ENCODE measurements around the gene SALL4. TPM values are rescaled to one million over a fixed set of nuclear protein-coding genes. Genes with fewer than 3 reads are reported as not detected.

Gene SALL4
- total RNA-seq, 1 donor from 2014 or later = not detected

DNA sequence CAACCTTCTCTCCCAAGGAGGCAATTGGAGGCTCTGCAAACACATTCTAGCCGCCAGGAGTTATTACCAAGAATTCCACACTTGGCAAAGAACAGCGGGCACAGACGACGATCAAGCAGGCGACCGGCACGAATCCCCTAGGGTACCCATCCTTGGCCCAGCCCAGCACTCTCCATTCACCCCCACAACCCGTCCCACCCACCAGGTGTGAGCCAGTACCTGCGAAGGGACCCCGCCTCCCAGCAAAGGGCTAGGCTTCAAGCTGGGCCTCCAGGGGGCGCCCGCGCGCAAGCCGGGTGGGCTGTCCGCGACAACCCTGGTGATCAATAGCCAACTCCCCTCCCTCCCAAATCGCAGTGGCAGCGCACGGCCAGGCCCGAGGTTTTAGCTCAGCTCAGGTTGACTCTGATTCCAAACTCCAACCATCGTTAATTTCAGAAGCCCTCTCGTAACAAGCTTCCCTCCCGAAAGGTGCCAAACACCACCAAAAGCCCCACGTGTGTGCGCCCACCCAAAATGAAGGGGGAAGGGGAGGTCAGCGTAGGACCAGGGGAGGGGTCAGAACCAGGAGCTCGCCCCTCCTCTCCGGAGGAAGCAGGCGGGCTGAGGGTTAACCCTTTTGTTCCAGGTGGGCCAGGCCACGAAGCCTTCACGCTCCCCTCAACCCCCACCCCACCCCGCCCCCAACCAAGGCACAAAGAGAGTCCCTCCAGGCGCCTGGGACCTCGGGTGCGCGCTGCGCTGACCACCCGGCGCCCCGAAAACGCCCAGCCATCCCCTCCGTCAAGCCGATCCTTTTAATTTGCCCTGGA is 2.1 kb downstream of the SALL4 start:
- peaks cover 25% of the 10 kb centered on the region for H3K4me1 ChIP-seq
- TF ChIP-seq POLR2AphosphoS5 (IDR thresholded peaks at IDR 0.05; ENCODE audit: insufficient read depth in 1 of 2, low read depth in 1 of 2) = no peak
- TF ChIP-seq, protein P1, sequence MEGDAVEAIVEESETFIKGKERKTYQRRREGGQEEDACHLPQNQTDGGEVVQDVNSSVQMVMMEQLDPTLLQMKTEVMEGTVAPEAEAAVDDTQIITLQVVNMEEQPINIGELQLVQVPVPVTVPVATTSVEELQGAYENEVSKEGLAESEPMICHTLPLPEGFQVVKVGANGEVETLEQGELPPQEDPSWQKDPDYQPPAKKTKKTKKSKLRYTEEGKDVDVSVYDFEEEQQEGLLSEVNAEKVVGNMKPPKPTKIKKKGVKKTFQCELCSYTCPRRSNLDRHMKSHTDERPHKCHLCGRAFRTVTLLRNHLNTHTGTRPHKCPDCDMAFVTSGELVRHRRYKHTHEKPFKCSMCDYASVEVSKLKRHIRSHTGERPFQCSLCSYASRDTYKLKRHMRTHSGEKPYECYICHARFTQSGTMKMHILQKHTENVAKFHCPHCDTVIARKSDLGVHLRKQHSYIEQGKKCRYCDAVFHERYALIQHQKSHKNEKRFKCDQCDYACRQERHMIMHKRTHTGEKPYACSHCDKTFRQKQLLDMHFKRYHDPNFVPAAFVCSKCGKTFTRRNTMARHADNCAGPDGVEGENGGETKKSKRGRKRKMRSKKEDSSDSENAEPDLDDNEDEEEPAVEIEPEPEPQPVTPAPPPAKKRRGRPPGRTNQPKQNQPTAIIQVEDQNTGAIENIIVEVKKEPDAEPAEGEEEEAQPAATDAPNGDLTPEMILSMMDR (IDR thresholded peaks at IDR 0.05) = peak in 2 of 3 experiments; percentile 38 to 39
- H3K27ac ChIP-seq = no peak overlapping the region
- H3K36me3 ChIP-seq = no peaks in the 10 kb centered on the region
- intact Hi-C loops (cut with DNase I) = no loop called here
- no peaks in the 10 kb centered on the region for H3K9me3 ChIP-seq
- H3K27me3 ChIP-seq = peaks cover 11% of the 10 kb centered on the region
- peak overlapping the region; percentile 13 to 26 for H3K4me3 ChIP-seq
- DNase-seq (ENCODE audit: extremely low spot score in 2 of 2) = no peak

DNA sequence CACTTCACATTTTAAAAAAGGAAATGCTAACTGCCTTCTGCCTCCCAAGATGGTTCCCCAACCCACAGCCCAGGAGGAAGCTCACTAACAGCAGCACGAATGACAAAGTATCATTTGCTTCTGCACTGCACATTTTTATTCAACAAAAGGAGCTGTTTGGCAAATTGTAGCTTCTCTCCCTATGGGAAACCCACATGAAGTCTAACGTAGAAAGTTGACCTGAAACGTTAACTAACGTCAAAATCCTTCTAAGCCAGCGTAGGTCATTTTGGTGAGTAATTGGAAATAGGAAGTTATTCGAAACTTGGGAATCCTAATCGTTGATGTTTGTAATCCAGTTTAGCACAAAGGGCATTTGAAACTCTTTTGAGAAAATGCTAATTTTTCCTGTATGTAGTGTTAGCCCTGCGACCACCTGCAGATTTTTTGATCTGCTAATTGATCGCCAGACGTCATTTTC is 2.9 kb downstream of the SALL4 start:
- Histone ChIP-seq H3K9me3 (no peaks in the 10 kb centered on the region), H3K27me3 (peaks cover 11% of the 10 kb centered on the region), H3K4me1 (peaks cover 25% of the 10 kb centered on the region), H3K27ac (no peak overlapping the region), H3K36me3 (no peaks in the 10 kb centered on the region), H3K4me3 (no peak overlapping the region)
- no peak for DNase-seq (ENCODE audit: extremely low spot score in 2 of 2)
- TF ChIP-seq POLR2AphosphoS5 (IDR thresholded peaks at IDR 0.05; ENCODE audit: insufficient read depth in 1 of 2, low read depth in 1 of 2) (no peak), POLR2A (IDR thresholded peaks at IDR 0.05) (no peak)
- TF ChIP-seq, protein P1 (IDR thresholded peaks at IDR 0.05) = no peak
- intact Hi-C loops (cut with DNase I) = no loop called here

GRCh38 chr20:51797357-51798025 is 4.8 kb downstream of the SALL4 start:
- intact Hi-C loops (cut with DNase I) = no loop called here
- Histone ChIP-seq H3K27me3 (peaks cover 11% of the 10 kb centered on the region), H3K36me3 (no peaks in the 10 kb centered on the region)

DNA sequence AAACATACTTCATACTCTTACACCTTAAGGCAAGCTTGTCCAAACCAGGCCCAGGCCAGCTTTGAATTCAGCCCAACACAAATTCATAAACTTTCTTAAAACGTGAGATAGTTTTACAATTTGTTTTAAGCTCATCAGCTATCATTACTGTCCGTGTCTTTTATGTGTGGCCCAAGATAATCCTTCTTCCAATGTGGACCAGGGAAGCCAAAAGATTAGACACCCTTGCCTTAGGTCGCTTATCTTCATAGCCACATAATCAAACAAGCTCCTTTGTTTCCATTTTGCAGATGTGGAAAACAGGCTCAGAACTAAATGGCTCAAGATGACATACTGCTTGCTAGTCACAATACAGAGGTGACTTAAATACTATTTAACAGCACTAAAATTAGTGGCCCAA is 6.0 kb downstream of the SALL4 start:
- TF ChIP-seq POLR2AphosphoS5 (IDR thresholded peaks at IDR 0.05; ENCODE audit: insufficient read depth in 1 of 2, low read depth in 1 of 2) (no peak), POLR2A (IDR thresholded peaks at IDR 0.05) (no peak)
- TF ChIP-seq, protein P1 (IDR thresholded peaks at IDR 0.05) = no peak
- DNase-seq (ENCODE audit: extremely low spot score in 2 of 2) = no peak
- intact Hi-C loops (cut with DNase I) = no loop called here
- Histone ChIP-seq H3K4me3 (no peak overlapping the region), H3K4me1 (peaks cover 16% of the 10 kb centered on the region), H3K9me3 (no peaks in the 10 kb centered on the region), H3K36me3 (no peaks in the 10 kb centered on the region), H3K27ac (no peak overlapping the region), H3K27me3 (peaks cover 8% of the 10 kb centered on the region)

More at GRCh38 chr20:51797357-51798025, 4.8 kb downstream of the SALL4 start:
- no peak for DNase-seq (ENCODE audit: extremely low spot score in 2 of 2)
- Histone ChIP-seq H3K27ac (no peak overlapping the region), H3K4me3 (no peak overlapping the region), H3K4me1 (peaks cover 25% of the 10 kb centered on the region), H3K9me3 (no peaks in the 10 kb centered on the region)
- TF ChIP-seq, protein P1 (IDR thresholded peaks at IDR 0.05) = no peak
- TF ChIP-seq POLR2A (IDR thresholded peaks at IDR 0.05) (no peak), POLR2AphosphoS5 (IDR thresholded peaks at IDR 0.05; ENCODE audit: insufficient read depth in 1 of 2, low read depth in 1 of 2) (no peak)

Measured in vagina (tissue), 2 donors.